Kidney (tissue), 14 donors: ENCODE results near the gene C4orf50. TPM values are rescaled to one million over a fixed set of nuclear protein-coding genes. Genes with fewer than 3 reads are reported as not detected.

Experiments used
- DNase-seq, 5 donors: peaks; one replicate each; pipeline ENCODE4 v3.0.0-alpha.2; 2013 to 2020
- FAIRE-seq: peaks from 2 replicates; lab custom pipeline; 2012; peaks lifted over from hg19 to GRCh38; lab: Jason Lieb, UNC
- H3K27ac ChIP-seq, 2 donors: one replicate each; pipeline ENCODE4 v1.7.0; 2013; ENCODE audit warnings: low read depth in 2 of 2, low read length in 2 of 2, inconsistent platforms in 1 of 2
- H3K27me3 ChIP-seq: one replicate; pipeline ENCODE4 v1.7.1; 2013; ENCODE audit warnings: low read length, inconsistent platforms; ENCODE audit not compliant: control insufficient read depth, insufficient read depth
- H3K36me3 ChIP-seq, 3 donors: one replicate each; pipeline versions ENCODE4 v1.7.0 to v1.7.1; 2013; ENCODE audit warnings: low read length in 3 of 3, control low read depth in 1 of 3, inconsistent platforms in 1 of 3; ENCODE audit not compliant: insufficient read depth in 3 of 3, control insufficient read depth in 2 of 3
- H3K4me1 ChIP-seq, 3 donors: one replicate each; pipeline versions ENCODE4 v1.7.0 to v1.7.1; 2013; ENCODE audit warnings: low read length in 3 of 3, inconsistent platforms in 1 of 3, low read depth in 1 of 3; ENCODE audit not compliant: control insufficient read depth in 2 of 3, insufficient read depth in 2 of 3
- H3K4me3 ChIP-seq, 3 donors: one replicate each; pipeline versions ENCODE4 v1.7.0 to v1.8.1; 2013; ENCODE audit warnings: low read length in 3 of 3, control low read depth in 1 of 3, inconsistent platforms in 1 of 3
- H3K9ac ChIP-seq, 3 donors: one replicate each; pipeline versions ENCODE4 v1.7.0 to v1.7.1; 2013; ENCODE audit warnings: low read length in 3 of 3, control low read depth in 1 of 3, inconsistent platforms in 1 of 3
- H3K9me3 ChIP-seq, 3 donors: one replicate each; pipeline versions ENCODE4 v1.7.0 to v1.7.1; 2013; ENCODE audit warnings: low read length in 3 of 3, control low read depth in 1 of 3, inconsistent platforms in 1 of 3; ENCODE audit not compliant: control insufficient read depth in 2 of 3, insufficient read depth in 1 of 3
- CTCF ChIP-seq: IDR thresholded peaks from 3 replicates; pipeline ENCODE4 v1.5.1; 2012; ENCODE audit warnings: mild to moderate bottlenecking, moderate library complexity, borderline replicate concordance; ENCODE audit not compliant: insufficient read depth; ENCODE audit errors: extremely low read depth
- intact Hi-C: fragments of 100-400 bp; cut with DNase I; formaldehyde crosslinking; loops from one replicate; pipeline ENCODE4 v1.11.1; 2022
- polyA plus RNA-seq: library from polyadenylated mRNA; stranded (reverse); fragments of 350-450 nt; fragmentation: Illumina TruSeq; extraction: RNeasy Lipid Tissue Mini Kit (QIAGEN cat#74804); gene quantifications from one replicate; pipeline ENCODE4 v1.2.3, GENCODE V29; 2014; ENCODE audit warnings: low read depth, low replicate concordance; ENCODE audit not compliant: insufficient read depth
- total RNA-seq: library from RNA; stranded (reverse); fragmentation: NEBNext Ultra II Directional; extraction: Animal tissue kit (Norgen Biotek cat#: 25700); gene quantifications from one replicate; pipeline ENCODE4 v1.2.1, GENCODE V29; 2021
- donor health status: control.
- donor health status: control.
- donor health status: control.
- donor health status: control.
- donor health status: control.
- donor health status: DM: yes; HTN: yes; CAD: no.
- donor health status: Normal renal cell carcinoma (clear cell type).

Gene C4orf50
- total and polyA plus RNA-seq, 2 donors from 2014 or later: 0.16 TPM; not detected in 1

GRCh38 chr4:5990446-5991160 lies 27.6 kb downstream of the C4orf50 start:
- FAIRE-seq (no peak), DNase-seq (peak in 1 of 5 donors; percentile 13)
- no peaks in the 10 kb centered on the region for H3K27me3 ChIP-seq
- no peaks in the 10 kb centered on the region for H3K36me3 ChIP-seq
- H3K9ac ChIP-seq: no peak overlapping the region
- no peak overlapping the region for H3K27ac ChIP-seq
- no peaks in the 10 kb centered on the region for H3K9me3 ChIP-seq
- no peak for TF ChIP-seq CTCF
- H3K4me1 ChIP-seq: no peaks in the 10 kb centered on the region
- intact Hi-C loops: no loop called here
- H3K4me3 ChIP-seq: no peak overlapping the region

GRCh38 chr4:5989236-5990225 lies 28.7 kb downstream of the C4orf50 start:
- no peak overlapping the region for H3K4me3 ChIP-seq
- H3K27me3 ChIP-seq: no peaks in the 10 kb centered on the region
- no peak overlapping the region for H3K27ac ChIP-seq
- no peak for TF ChIP-seq CTCF
- H3K9ac ChIP-seq: no peak overlapping the region
- no peaks in the 10 kb centered on the region for H3K4me1 ChIP-seq
- H3K9me3 ChIP-seq: peaks cover 0 to 5% (median 2%) of the 10 kb centered on the region in 3 donors
- FAIRE-seq: no peak
- DNase-seq: peak in 1 of 5 donors; percentile 4
- no peaks in the 10 kb centered on the region for H3K36me3 ChIP-seq
- intact Hi-C loops: no loop called here

GRCh38 chr4:5988086-5988845 lies 30.0 kb downstream of the C4orf50 start:
- FAIRE-seq: no peak
- Histone ChIP-seq H3K9ac (no peak overlapping the region), H3K9me3 (peaks cover 0 to 10% (median 6%) of the 10 kb centered on the region in 3 donors), H3K4me3 (no peak overlapping the region), H3K27ac (no peak overlapping the region), H3K36me3 (no peaks in the 10 kb centered on the region), H3K27me3 (no peaks in the 10 kb centered on the region), H3K4me1 (no peaks in the 10 kb centered on the region)
- intact Hi-C loops: no loop called here
- no peak for TF ChIP-seq CTCF
- DNase-seq: peak in 1 of 5 donors; percentile 3
